HEK293T (cell line): ENCODE data around the gene ADAMTS17.

Source experiments
- CTCF ChIA-PET: fragments of 350-600 bp; formaldehyde crosslinking; extraction: SDS; loops from one replicate; lab custom pipeline; 2021; ENCODE audit warnings: antibody characterized with exemption, inconsistent platforms; lab: Yijun Ruan, JAX
- POLR2A ChIA-PET: fragments of 350-600 bp; formaldehyde crosslinking; extraction: SDS; loops from one replicate; lab custom pipeline; 2020; ENCODE audit warnings: antibody characterized with exemption, inconsistent platforms; lab: Yijun Ruan, JAX
- DNase-seq: peaks from one replicate; pipeline ENCODE4 v3.0.0; 2012; ENCODE audit warnings: mixed read lengths; ENCODE audit errors: extremely low spot score
- ARNT ChIP-seq: fragments of 450-650 bp; IDR thresholded peaks from 2 replicates; pipeline ENCODE4 v1.6.1; 2017; ENCODE audit warnings: mild to moderate bottlenecking
- BHLHE40 ChIP-seq: fragments of 450-650 bp; IDR thresholded peaks from 2 replicates; pipeline ENCODE4 v1.6.1; 2016; ENCODE audit warnings: mild to moderate bottlenecking, moderate library complexity, borderline replicate concordance
- CTBP1 ChIP-seq: fragments of 450-650 bp; IDR thresholded peaks from 2 replicates; pipeline ENCODE4 v1.6.1; 2016; ENCODE audit warnings: borderline replicate concordance
- ELF4 ChIP-seq: fragments of 450-650 bp; IDR thresholded peaks from 2 replicates; pipeline ENCODE4 v1.6.1; 2017; ENCODE audit warnings: antibody characterized with exemption
- FOXA1 ChIP-seq: fragments of 450-650 bp; IDR thresholded peaks from 2 replicates; pipeline ENCODE4 v1.6.1; 2016; ENCODE audit warnings: mild to moderate bottlenecking
- FOXK2 ChIP-seq: fragments of 450-650 bp; IDR thresholded peaks from 2 replicates; pipeline ENCODE4 v1.6.1; 2016; ENCODE audit warnings: mild to moderate bottlenecking
- FOXM1 ChIP-seq: fragments of 450-650 bp; IDR thresholded peaks from 2 replicates; pipeline ENCODE4 v1.6.1; 2017; ENCODE audit warnings: mild to moderate bottlenecking, borderline replicate concordance
- HDGF ChIP-seq: fragments of 450-650 bp; IDR thresholded peaks from 2 replicates; pipeline ENCODE4 v1.6.1; 2017; ENCODE audit warnings: antibody characterized with exemption, borderline replicate concordance
- L3MBTL2 ChIP-seq: fragments of 450-650 bp; conservative IDR thresholded peaks from 2 replicates; pipeline ENCODE4 v1.6.1; 2016; ENCODE audit warnings: mild to moderate bottlenecking
- LEF1 ChIP-seq: fragments of 450-650 bp; IDR thresholded peaks from 2 replicates; pipeline ENCODE4 v1.6.1; 2017; ENCODE audit warnings: mild to moderate bottlenecking, borderline replicate concordance
- NFRKB ChIP-seq: fragments of 450-650 bp; IDR thresholded peaks from 2 replicates; pipeline ENCODE4 v1.6.1; 2016; ENCODE audit warnings: mild to moderate bottlenecking, moderate library complexity
- PKNOX1 ChIP-seq: fragments of 450-650 bp; IDR thresholded peaks from 2 replicates; pipeline ENCODE4 v1.6.1; 2016
- SP1 ChIP-seq: fragments of 450-650 bp; IDR thresholded peaks from 2 replicates; pipeline ENCODE4 v1.6.1; 2017
- SUZ12 ChIP-seq: fragments of 450-650 bp; IDR thresholded peaks from 2 replicates; pipeline ENCODE4 v1.6.1; 2016; ENCODE audit warnings: mild to moderate bottlenecking
- TARDBP ChIP-seq: fragments of 450-650 bp; IDR thresholded peaks from 2 replicates; pipeline ENCODE4 v1.6.1; 2016
- ZNF384 ChIP-seq: fragments of 450-650 bp; IDR thresholded peaks from 2 replicates; pipeline ENCODE4 v1.6.1; 2016

The ADAMTS17 gene

GRCh38 chr15:99970891-99971430 lies 370.8 kb downstream of the ADAMTS17 start:
- ChIA-PET POLR2A (no interaction called here), CTCF (no interaction called here)
- DNase-seq, result no peak
- TF ChIP-seq CTBP1 (no peak), FOXK2 (no peak), ARNT (no peak), L3MBTL2 (no peak), BHLHE40 (no peak), NFRKB (no peak), PKNOX1 (no peak), HDGF (no peak), SP1 (no peak), FOXA1 (no peak), ZNF384 (no peak), FOXM1 (no peak)

- TF ChIP-seq SUZ12 (no peak), LEF1 (no peak)
- POLR2A ChIA-PET, result interaction anchor here (0.8 kb wide), 1 partner anchor 370 kb away, joined by 3 read pairs; no protein-coding TSS in a partner anchor
- CTCF ChIA-PET, result no interaction called here
- DNase-seq, result no peak
Measured at GRCh38 chr15:99969261-99969920, 372.4 kb downstream of the ADAMTS17 start.

- POLR2A ChIA-PET, result no interaction called here
- CTCF ChIA-PET, result no interaction called here
- TF ChIP-seq FOXA1 (no peak), TARDBP (no peak), ELF4 (no peak), ZNF384 (no peak), SP1 (no peak), HDGF (no peak), L3MBTL2 (no peak), PKNOX1 (no peak), SUZ12 (no peak)
- no peak for DNase-seq
Measured at GRCh38 chr15:99967841-99968371, 373.9 kb downstream of the ADAMTS17 start.

- CTCF ChIA-PET, result no interaction called here
- no peak for DNase-seq
- POLR2A ChIA-PET, result no interaction called here
- TF ChIP-seq ARNT (no peak), HDGF (no peak), FOXA1 (no peak), FOXK2 (no peak), FOXM1 (no peak), ZNF384 (no peak)
Measured at GRCh38 chr15:99966815-99967214, 375.0 kb downstream of the ADAMTS17 start.

DNA sequence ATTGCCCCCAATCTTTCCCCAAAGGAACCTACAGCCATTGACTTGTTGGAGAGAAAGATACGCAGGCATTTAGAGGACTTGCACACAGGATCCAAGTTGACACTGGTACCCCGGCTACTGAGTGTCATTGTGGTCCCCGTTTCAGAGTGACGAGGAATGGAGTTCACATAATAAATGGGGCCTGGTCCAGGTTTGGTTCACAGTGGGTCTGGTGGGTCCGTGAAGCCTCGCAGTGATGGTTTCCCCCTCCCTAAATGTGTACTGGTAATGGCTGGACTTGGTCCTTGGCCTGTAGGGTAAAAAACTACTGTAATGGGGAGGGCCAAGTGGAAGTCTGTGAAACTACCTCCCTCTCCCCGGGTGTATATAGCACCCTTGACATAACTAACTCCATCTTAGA lies 376.4 kb downstream of the ADAMTS17 start:
- ChIA-PET POLR2A (no interaction called here), CTCF (no interaction called here)
- no peak for DNase-seq
- TF ChIP-seq ELF4 (no peak), ZNF384 (no peak), SUZ12 (no peak), LEF1 (no peak), FOXM1 (no peak), FOXK2 (no peak), FOXA1 (no peak), ARNT (no peak), HDGF (no peak), CTBP1 (no peak), BHLHE40 (no peak), L3MBTL2 (no peak), SP1 (no peak), TARDBP (no peak), PKNOX1 (no peak), NFRKB (no peak)

- TF ChIP-seq TARDBP (no peak), CTBP1 (no peak), HDGF (no peak), L3MBTL2 (no peak), BHLHE40 (no peak), FOXK2 (no peak), ZNF384 (no peak), NFRKB (no peak), SUZ12 (no peak)
- DNase-seq, result no peak
- ChIA-PET POLR2A (no interaction called here), CTCF (no interaction called here)
Measured at GRCh38 chr15:99963976-99964375, 377.8 kb downstream of the ADAMTS17 start.
